K562 (cell line): Measurements from ENCODE around the gene EGFL7. TPM values are rescaled to one million over a fixed set of nuclear protein-coding genes. Genes with fewer than 3 reads are reported as not detected.

Source experiments
- CHD2 ChIP-seq: IDR thresholded peaks from 2 replicates; pipeline ENCODE4 v1.6.1; 2011; ENCODE audit warnings: low read depth, low read length
- HIVEP1 ChIP-seq: fragments of 250-450 bp; sonication (Bioruptor Pico); IDR thresholded peaks from 2 replicates; pipeline ENCODE4 v1.4.0; 2020; ENCODE audit warnings: mild to moderate bottlenecking
- LCOR ChIP-seq: sonication (generic); formaldehyde crosslinking; IDR thresholded peaks from 2 replicates; pipeline ENCODE4 v1.8.0; 2022; ENCODE audit warnings: mild to moderate bottlenecking, missing genetic modification reagents
- MECOM ChIP-seq: fragments of 250-450 bp; sonication (Bioruptor Pico); IDR thresholded peaks from 2 replicates; pipeline ENCODE4 v1.8.0; 2022; ENCODE audit warnings: inconsistent platforms
- OTX1 ChIP-seq: fragments of 450-650 bp; formaldehyde crosslinking; IDR thresholded peaks from 2 replicates; pipeline ENCODE4 v1.4.0; 2022; ENCODE audit warnings: mild to moderate bottlenecking
- RERE ChIP-seq: sonication (generic); formaldehyde crosslinking; IDR thresholded peaks from 2 replicates; pipeline ENCODE4 v1.8.0; 2023; ENCODE audit warnings: missing genetic modification reagents, mild to moderate bottlenecking, borderline replicate concordance
- ZNF253 ChIP-seq: fragments of 250-450 bp; sonication (Bioruptor Pico); conservative IDR thresholded peaks from 2 replicates; pipeline ENCODE4 v1.6.1; 2021; ENCODE audit warnings: mild to moderate bottlenecking
- polyA plus RNA-seq, 8 experiments: library from polyadenylated mRNA; depleted of rRNA in 4 of 8; stranded (reverse) in 5 of 8; unstranded in 3 of 8; fragments of >200 nt; fragmentation: Nextera tagmentation in 2 of 8; fragmentation: Illumina TruSeq in 1 of 8; extraction: Ambion mirVana in 2 of 8; extraction: Trizol in 1 of 8; gene quantifications; 2 replicates each; pipeline versions ENCODE4 v1.2.1 to v1.2.3, GENCODE V29; 2011 to 2014; ENCODE audit warnings: inconsistent platforms in 1 of 8, missing spikeins in 1 of 8
- total RNA-seq, 7 experiments: library from RNA; depleted of rRNA in 6 of 7; stranded (reverse); fragments of >200 nt in 6 of 7; fragmentation: Illumina TruSeq in 2 of 7; extraction: Trizol in 2 of 7; gene quantifications; 2 replicates each; pipeline versions ENCODE4 v1.2.1 to v1.2.3, GENCODE V29; 2011 to 2021; ENCODE audit warnings: low replicate concordance in 1 of 7
- TF ChIP-seq, protein P1 (sequence below): fragments of 250-450 bp; sonication (Bioruptor Pico); IDR thresholded peaks from 2 replicates; pipeline ENCODE4 v1.8.0; 2021; ENCODE audit warnings: moderate library complexity, mild to moderate bottlenecking, inconsistent platforms
- TF ChIP-seq, protein P2 (sequence below): sonication (generic); formaldehyde crosslinking; IDR thresholded peaks from 2 replicates; pipeline ENCODE4 v1.8.0; 2022; ENCODE audit warnings: missing genetic modification reagents, mild to moderate bottlenecking, borderline replicate concordance
- TF ChIP-seq, protein P3 (sequence below): fragments of 450-650 bp; IDR thresholded peaks from 2 replicates; pipeline ENCODE4 v1.6.1; 2016; ENCODE audit warnings: low read depth

EGFL7 gene
- total and polyA plus RNA-seq, 9 of the 15 experiments (the other 6 are each of a cell fraction or from before 2014, with no cell fraction given): 1.5 to 286 (median 55.5) TPM

DNA sequence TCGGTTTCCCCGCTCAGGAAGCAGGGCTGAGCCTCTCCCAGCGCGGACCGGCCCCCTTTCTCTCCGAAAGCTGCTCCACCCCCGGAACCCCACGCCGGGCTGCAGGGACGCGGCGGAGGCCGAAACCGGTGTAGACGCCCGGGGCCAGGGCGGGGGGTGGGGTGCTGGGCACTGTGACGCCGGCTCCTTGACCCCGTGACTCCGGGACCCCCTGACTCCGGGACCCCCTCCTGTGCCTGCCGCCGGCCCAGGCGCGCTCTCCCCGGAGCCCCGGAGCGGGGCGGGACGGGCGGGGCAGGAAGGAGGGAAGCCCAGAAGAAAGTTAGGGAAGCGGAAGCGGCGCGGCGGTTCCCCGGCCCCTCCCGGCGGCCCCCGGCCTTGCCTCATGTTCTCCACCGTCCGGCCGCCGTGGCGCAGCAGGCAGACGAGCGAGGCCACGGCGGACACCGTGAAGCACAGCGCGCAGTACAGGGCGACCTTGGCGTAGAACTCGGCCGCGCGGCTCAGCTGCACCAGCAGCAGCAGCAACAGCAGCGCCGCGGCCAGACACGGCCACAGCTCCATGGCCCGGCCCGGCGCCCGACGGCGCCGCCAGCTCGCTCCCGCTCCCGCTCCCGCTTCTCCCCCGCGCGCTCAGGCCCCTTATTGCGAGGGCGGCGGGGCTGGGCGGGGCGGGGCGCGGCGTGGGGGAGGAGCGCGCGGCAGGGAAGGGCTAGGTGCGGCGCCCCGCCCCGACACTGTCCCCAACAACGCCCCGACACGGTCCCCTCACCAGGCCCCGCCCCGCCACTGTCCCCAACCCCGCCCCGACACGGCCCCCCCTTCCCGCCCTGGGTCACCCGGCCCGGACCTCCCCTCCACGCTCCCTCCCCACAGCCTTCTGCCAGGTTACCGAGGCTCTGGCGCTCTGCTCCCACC lies 24.3 kb downstream of the EGFL7 start, which contains the start of gene AGPAT2 (continued):
- no peak for TF ChIP-seq MECOM (CRISPR knock-in tag)
- no peak for TF ChIP-seq ZNF253
- TF ChIP-seq, protein P1, sequence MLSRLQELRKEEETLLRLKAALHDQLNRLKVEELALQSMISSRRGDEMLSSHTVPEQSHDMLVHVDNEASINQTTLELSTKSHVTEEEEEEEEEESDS (CRISPR knock-in tag): no peak
- TF ChIP-seq, protein P2, sequence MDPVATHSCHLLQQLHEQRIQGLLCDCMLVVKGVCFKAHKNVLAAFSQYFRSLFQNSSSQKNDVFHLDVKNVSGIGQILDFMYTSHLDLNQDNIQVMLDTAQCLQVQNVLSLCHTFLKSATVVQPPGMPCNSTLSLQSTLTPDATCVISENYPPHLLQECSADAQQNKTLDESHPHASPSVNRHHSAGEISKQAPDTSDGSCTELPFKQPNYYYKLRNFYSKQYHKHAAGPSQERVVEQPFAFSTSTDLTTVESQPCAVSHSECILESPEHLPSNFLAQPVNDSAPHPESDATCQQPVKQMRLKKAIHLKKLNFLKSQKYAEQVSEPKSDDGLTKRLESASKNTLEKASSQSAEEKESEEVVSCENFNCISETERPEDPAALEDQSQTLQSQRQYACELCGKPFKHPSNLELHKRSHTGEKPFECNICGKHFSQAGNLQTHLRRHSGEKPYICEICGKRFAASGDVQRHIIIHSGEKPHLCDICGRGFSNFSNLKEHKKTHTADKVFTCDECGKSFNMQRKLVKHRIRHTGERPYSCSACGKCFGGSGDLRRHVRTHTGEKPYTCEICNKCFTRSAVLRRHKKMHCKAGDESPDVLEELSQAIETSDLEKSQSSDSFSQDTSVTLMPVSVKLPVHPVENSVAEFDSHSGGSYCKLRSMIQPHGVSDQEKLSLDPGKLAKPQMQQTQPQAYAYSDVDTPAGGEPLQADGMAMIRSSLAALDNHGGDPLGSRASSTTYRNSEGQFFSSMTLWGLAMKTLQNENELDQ: no peak
- TF ChIP-seq LCOR (CRISPR knock-in tag): peak; percentile 35; the same call in 1 of the 2 replicates
- TF ChIP-seq, protein P3, sequence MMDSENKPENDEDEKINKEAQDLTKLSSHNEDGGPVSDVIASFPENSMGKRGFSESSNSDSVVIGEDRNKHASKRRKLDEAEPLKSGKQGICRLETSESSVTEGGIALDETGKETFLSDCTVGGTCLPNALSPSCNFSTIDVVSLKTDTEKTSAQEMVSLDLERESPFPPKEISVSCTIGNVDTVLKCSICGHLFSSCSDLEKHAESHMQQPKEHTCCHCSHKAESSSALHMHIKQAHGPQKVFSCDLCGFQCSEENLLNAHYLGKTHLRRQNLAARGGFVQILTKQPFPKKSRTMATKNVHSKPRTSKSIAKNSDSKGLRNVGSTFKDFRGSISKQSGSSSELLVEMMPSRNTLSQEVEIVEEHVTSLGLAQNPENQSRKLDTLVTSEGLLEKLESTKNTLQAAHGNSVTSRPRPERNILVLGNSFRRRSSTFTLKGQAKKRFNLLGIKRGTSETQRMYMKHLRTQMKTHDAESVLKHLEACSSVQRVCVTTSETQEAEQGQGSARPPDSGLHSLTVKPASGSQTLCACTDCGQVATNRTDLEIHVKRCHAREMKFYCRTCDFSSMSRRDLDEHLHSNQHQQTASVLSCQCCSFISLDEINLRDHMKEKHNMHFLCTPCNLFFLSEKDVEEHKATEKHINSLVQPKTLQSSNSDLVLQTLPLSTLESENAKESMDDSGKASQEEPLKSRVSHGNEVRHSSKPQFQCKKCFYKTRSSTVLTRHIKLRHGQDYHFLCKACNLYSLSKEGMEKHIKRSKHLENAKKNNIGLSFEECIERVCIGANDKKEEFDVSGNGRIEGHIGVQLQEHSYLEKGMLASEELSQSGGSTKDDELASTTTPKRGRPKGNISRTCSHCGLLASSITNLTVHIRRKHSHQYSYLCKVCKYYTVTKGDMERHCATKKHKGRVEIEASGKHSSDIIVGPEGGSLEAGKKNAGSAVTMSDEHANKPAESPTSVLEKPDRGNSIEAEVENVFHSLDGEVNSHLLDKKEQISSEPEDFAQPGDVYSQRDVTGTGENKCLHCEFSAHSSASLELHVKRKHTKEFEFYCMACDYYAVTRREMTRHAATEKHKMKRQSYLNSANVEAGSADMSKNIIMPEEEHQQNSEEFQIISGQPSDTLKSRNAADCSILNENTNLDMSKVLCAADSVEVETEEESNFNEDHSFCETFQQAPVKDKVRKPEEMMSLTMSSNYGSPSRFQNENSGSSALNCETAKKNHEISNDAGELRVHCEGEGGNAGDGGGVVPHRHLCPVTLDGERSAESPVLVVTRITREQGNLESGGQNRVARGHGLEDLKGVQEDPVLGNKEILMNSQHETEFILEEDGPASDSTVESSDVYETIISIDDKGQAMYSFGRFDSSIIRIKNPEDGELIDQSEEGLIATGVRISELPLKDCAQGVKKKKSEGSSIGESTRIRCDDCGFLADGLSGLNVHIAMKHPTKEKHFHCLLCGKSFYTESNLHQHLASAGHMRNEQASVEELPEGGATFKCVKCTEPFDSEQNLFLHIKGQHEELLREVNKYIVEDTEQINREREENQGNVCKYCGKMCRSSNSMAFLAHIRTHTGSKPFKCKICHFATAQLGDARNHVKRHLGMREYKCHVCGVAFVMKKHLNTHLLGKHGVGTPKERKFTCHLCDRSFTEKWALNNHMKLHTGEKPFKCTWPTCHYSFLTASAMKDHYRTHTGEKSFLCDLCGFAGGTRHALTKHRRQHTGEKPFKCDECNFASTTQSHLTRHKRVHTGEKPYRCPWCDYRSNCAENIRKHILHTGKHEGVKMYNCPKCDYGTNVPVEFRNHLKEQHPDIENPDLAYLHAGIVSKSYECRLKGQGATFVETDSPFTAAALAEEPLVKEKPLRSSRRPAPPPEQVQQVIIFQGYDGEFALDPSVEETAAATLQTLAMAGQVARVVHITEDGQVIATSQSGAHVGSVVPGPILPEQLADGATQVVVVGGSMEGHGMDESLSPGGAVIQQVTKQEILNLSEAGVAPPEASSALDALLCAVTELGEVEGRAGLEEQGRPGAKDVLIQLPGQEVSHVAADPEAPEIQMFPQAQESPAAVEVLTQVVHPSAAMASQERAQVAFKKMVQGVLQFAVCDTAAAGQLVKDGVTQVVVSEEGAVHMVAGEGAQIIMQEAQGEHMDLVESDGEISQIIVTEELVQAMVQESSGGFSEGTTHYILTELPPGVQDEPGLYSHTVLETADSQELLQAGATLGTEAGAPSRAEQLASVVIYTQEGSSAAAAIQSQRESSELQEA: no peak
- no peak for TF ChIP-seq OTX1
- TF ChIP-seq HIVEP1 (CRISPR knock-in tag): no peak
- TF ChIP-seq RERE (CRISPR knock-in tag): no peak
- no peak for TF ChIP-seq CHD2
